RCC 7860 (cell line): ENCODE results near the gene TAF9B.
"Not testable (repeated sequence)": the region's sequence is repeated elsewhere in the genome, so short reads cannot be mapped to it uniquely, and the experiment has no call there.

Experiments
- DNase-seq: peaks from one replicate; pipeline ENCODE4 v3.0.0-alpha.2; 2015; ENCODE audit warnings: low spot score
- FAIRE-seq: peaks from 2 replicates; lab custom pipeline; 2012; peaks lifted over from hg19 to GRCh38; lab: Jason Lieb, UNC

TAF9B gene

GRCh38 chrX:78139160-78140123 is at the start of gene TAF9B:
TAF9B (minus strand) TSS chrX:78139650; CDS start chrX:78139611, 39 bp downstream.
- DNase-seq: peak; percentile 60
- FAIRE-seq: peak; percentile 76

GRCh38 chrX:78182881-78183280 is 43.4 kb upstream of the TAF9B start:
- DNase-seq: no peak
- no peak for FAIRE-seq

GRCh38 chrX:78181307-78181706 is 41.9 kb upstream of the TAF9B start:
- DNase-seq: no peak
- no peak for FAIRE-seq

- no peak for FAIRE-seq
- no peak for DNase-seq
Measured at GRCh38 chrX:78168065-78168464, 28.6 kb upstream of the TAF9B start.

- no peak for FAIRE-seq
- no peak for DNase-seq
Measured at GRCh38 chrX:78165425-78165824, 26.0 kb upstream of the TAF9B start.

- DNase-seq, FAIRE-seq: not testable (repeated sequence)
Measured at GRCh38 chrX:78163175-78163574, 23.7 kb upstream of the TAF9B start.

GRCh38 chrX:78160711-78161110 is 21.3 kb upstream of the TAF9B start:
- DNase-seq, FAIRE-seq: not testable (repeated sequence)

- FAIRE-seq, DNase-seq: not testable (repeated sequence)
Measured at GRCh38 chrX:78157846-78158245, 18.4 kb upstream of the TAF9B start.

GRCh38 chrX:78157373-78157772 is 17.9 kb upstream of the TAF9B start:
- FAIRE-seq: not testable (repeated sequence)

GRCh38 chrX:78147002-78147540 is 7.6 kb upstream of the TAF9B start:
- not testable (repeated sequence) for FAIRE-seq, DNase-seq

More at GRCh38 chrX:78157373-78157772, 17.9 kb upstream of the TAF9B start:
- DNase-seq: not testable (repeated sequence)

- DNase-seq: no peak
- FAIRE-seq: no peak
Measured at GRCh38 chrX:78140206-78140605, 756 bp upstream of the TAF9B start.

GRCh38 chrX:78133238-78133960 is 6.1 kb downstream of the TAF9B start:
- FAIRE-seq (no peak), DNase-seq (no peak)

GRCh38 chrX:78131117-78131516 is 8.3 kb downstream of the TAF9B start:
- DNase-seq (no peak), FAIRE-seq (no peak)

GRCh38 chrX:78130396-78130795 is 9.1 kb downstream of the TAF9B start:
- DNase-seq: no peak
- FAIRE-seq: no peak

GRCh38 chrX:78129714-78130113 is 9.7 kb downstream of the TAF9B start:
- DNase-seq (no peak), FAIRE-seq (no peak)

GRCh38 chrX:78125781-78126180 is 13.7 kb downstream of the TAF9B start:
- not testable (repeated sequence) for FAIRE-seq, DNase-seq

- no peak for FAIRE-seq
- no peak for DNase-seq
Measured at GRCh38 chrX:78125148-78125547, 14.3 kb downstream of the TAF9B start.

- FAIRE-seq (no peak), DNase-seq (no peak)
Measured at GRCh38 chrX:78124307-78124706, 15.1 kb downstream of the TAF9B start.

GRCh38 chrX:78123190-78123589 is 16.3 kb downstream of the TAF9B start:
- peak; percentile 93 for FAIRE-seq
- peak; percentile 67 for DNase-seq

- peak; percentile 64 for FAIRE-seq
Measured at GRCh38 chrX:78119521-78120227, 19.8 kb downstream of the TAF9B start.

GRCh38 chrX:78118628-78119027 is 20.8 kb downstream of the TAF9B start:
- FAIRE-seq (no peak), DNase-seq (no peak)

More at GRCh38 chrX:78119521-78120227, 19.8 kb downstream of the TAF9B start:
- no peak for DNase-seq
